Muscle layer of duodenum (tissue), 2 donors: ENCODE measurements around the gene D2HGDH.

Source experiments
- H3K27ac ChIP-seq: one replicate; pipeline ENCODE4 v1.7.0; 2013; ENCODE audit warnings: mild to moderate bottlenecking, low read length
- H3K27me3 ChIP-seq: one replicate; pipeline ENCODE4 v1.7.0; 2013; ENCODE audit warnings: low read depth, mild to moderate bottlenecking, control low read depth, low read length
- H3K36me3 ChIP-seq, 2 donors: one replicate each; pipeline ENCODE4 v1.7.0; 2013; ENCODE audit warnings: low read length in 2 of 2, control low read depth in 1 of 2, mild to moderate bottlenecking in 1 of 2; ENCODE audit not compliant: insufficient read depth in 2 of 2, control insufficient read depth in 1 of 2
- H3K4me1 ChIP-seq, 2 donors: one replicate each; pipeline ENCODE4 v1.7.0; 2013; ENCODE audit warnings: low read length in 2 of 2, mild to moderate bottlenecking in 2 of 2, control low read depth in 1 of 2, moderate library complexity in 1 of 2; ENCODE audit not compliant: insufficient read depth in 2 of 2, control insufficient read depth in 1 of 2
- H3K4me3 ChIP-seq, 2 donors: one replicate each; pipeline ENCODE4 v1.7.0; 2013; ENCODE audit warnings: low read length in 2 of 2, low read depth in 1 of 2, mild to moderate bottlenecking in 1 of 2
- H3K9me3 ChIP-seq, 2 donors: one replicate each; pipeline ENCODE4 v1.7.0; 2013; ENCODE audit warnings: low read length in 2 of 2, control low read depth in 1 of 2, mild to moderate bottlenecking in 1 of 2; ENCODE audit not compliant: control insufficient read depth in 1 of 2
- donor health status: healthy.

Gene D2HGDH

GRCh38 chr2:241703032-241703604, 31.3 kb upstream of the D2HGDH start:
- Histone ChIP-seq H3K27ac (no peak overlapping the region), H3K9me3 (no peaks in the 10 kb centered on the region), H3K4me1 (peaks cover 0 to 18% of the 10 kb centered on the region in 2 donors), H3K4me3 (peak overlapping the region; percentile 66 to 84), H3K36me3 (peaks cover 10 to 24% of the 10 kb centered on the region in 2 donors), H3K27me3 (no peaks in the 10 kb centered on the region)

GRCh38 chr2:241706537-241706936, 27.9 kb upstream of the D2HGDH start:
- Histone ChIP-seq H3K9me3 (no peaks in the 10 kb centered on the region), H3K27ac (no peak overlapping the region), H3K4me1 (peaks cover 0 to 11% of the 10 kb centered on the region in 2 donors), H3K36me3 (peaks cover 29 to 48% of the 10 kb centered on the region in 2 donors), H3K4me3 (no peak overlapping the region), H3K27me3 (no peaks in the 10 kb centered on the region)

- peaks cover 41 to 67% of the 10 kb centered on the region in 2 donors for H3K36me3 ChIP-seq
- H3K4me3 ChIP-seq, result no peak overlapping the region
- H3K27me3 ChIP-seq, result no peaks in the 10 kb centered on the region
- H3K9me3 ChIP-seq, result no peaks in the 10 kb centered on the region
- no peak overlapping the region for H3K27ac ChIP-seq
- H3K4me1 ChIP-seq, result no peaks in the 10 kb centered on the region
Observed at GRCh38 chr2:241708879-241709278, 25.6 kb upstream of the D2HGDH start.

- H3K27me3 ChIP-seq, result no peaks in the 10 kb centered on the region
Observed at GRCh38 chr2:241719093-241719492, 15.3 kb upstream of the D2HGDH start.

GRCh38 chr2:241720099-241720498, 14.3 kb upstream of the D2HGDH start:
- no peak overlapping the region for H3K27ac ChIP-seq
- peaks cover 13 to 71% of the 10 kb centered on the region in 2 donors for H3K36me3 ChIP-seq
- no peak overlapping the region for H3K4me3 ChIP-seq
- no peaks in the 10 kb centered on the region for H3K9me3 ChIP-seq
- no peaks in the 10 kb centered on the region for H3K27me3 ChIP-seq
- H3K4me1 ChIP-seq, result no peaks in the 10 kb centered on the region

More at GRCh38 chr2:241719093-241719492, 15.3 kb upstream of the D2HGDH start:
- Histone ChIP-seq H3K4me1 (no peaks in the 10 kb centered on the region), H3K4me3 (no peak overlapping the region), H3K36me3 (peaks cover 13 to 79% of the 10 kb centered on the region in 2 donors), H3K9me3 (peaks cover 0 to 3% of the 10 kb centered on the region in 2 donors), H3K27ac (no peak overlapping the region)

- Histone ChIP-seq H3K9me3 (no peaks in the 10 kb centered on the region), H3K27ac (no peak overlapping the region), H3K36me3 (peaks cover 13 to 74% of the 10 kb centered on the region in 2 donors), H3K27me3 (no peaks in the 10 kb centered on the region), H3K4me1 (no peaks in the 10 kb centered on the region), H3K4me3 (no peak overlapping the region)
Observed at GRCh38 chr2:241720560-241720959, 13.9 kb upstream of the D2HGDH start.

GRCh38 chr2:241721852-241722251, 12.6 kb upstream of the D2HGDH start:
- Histone ChIP-seq H3K4me3 (no peak overlapping the region), H3K9me3 (no peaks in the 10 kb centered on the region), H3K4me1 (no peaks in the 10 kb centered on the region), H3K27me3 (no peaks in the 10 kb centered on the region), H3K36me3 (peaks cover 13 to 68% of the 10 kb centered on the region in 2 donors), H3K27ac (no peak overlapping the region)

- no peaks in the 10 kb centered on the region for H3K27me3 ChIP-seq
- no peak overlapping the region for H3K27ac ChIP-seq
- H3K4me1 ChIP-seq, result no peaks in the 10 kb centered on the region
- no peaks in the 10 kb centered on the region for H3K9me3 ChIP-seq
- H3K36me3 ChIP-seq, result peaks cover 13 to 62% of the 10 kb centered on the region in 2 donors
- no peak overlapping the region for H3K4me3 ChIP-seq
Observed at GRCh38 chr2:241722896-241723454, 11.5 kb upstream of the D2HGDH start.

- H3K4me3 ChIP-seq, result no peak overlapping the region
- peaks cover 13 to 51% of the 10 kb centered on the region in 2 donors for H3K36me3 ChIP-seq
- no peaks in the 10 kb centered on the region for H3K9me3 ChIP-seq
- H3K4me1 ChIP-seq, result no peaks in the 10 kb centered on the region
- H3K27me3 ChIP-seq, result no peaks in the 10 kb centered on the region
- no peak overlapping the region for H3K27ac ChIP-seq
Observed at GRCh38 chr2:241724259-241724974, 10.0 kb upstream of the D2HGDH start.

GRCh38 chr2:241724975-241725870, 9.2 kb upstream of the D2HGDH start:
- H3K36me3 ChIP-seq, result peaks cover 13 to 43% of the 10 kb centered on the region in 2 donors
- H3K27ac ChIP-seq, result no peak overlapping the region
- H3K4me3 ChIP-seq, result no peak overlapping the region
- H3K27me3 ChIP-seq, result no peaks in the 10 kb centered on the region
- no peaks in the 10 kb centered on the region for H3K9me3 ChIP-seq
- no peaks in the 10 kb centered on the region for H3K4me1 ChIP-seq

GRCh38 chr2:241726459-241726858, 8.0 kb upstream of the D2HGDH start:
- no peaks in the 10 kb centered on the region for H3K27me3 ChIP-seq
- no peaks in the 10 kb centered on the region for H3K9me3 ChIP-seq
- no peak overlapping the region for H3K27ac ChIP-seq
- peaks cover 3 to 31% of the 10 kb centered on the region in 2 donors for H3K36me3 ChIP-seq
- H3K4me1 ChIP-seq, result no peaks in the 10 kb centered on the region
- no peak overlapping the region for H3K4me3 ChIP-seq
